Keratinocyte (primary cell): ENCODE results near the gene CCDC74A. TPM values are rescaled to one million over a fixed set of nuclear protein-coding genes. Genes with fewer than 3 reads are reported as not detected.
"Not testable (repeated sequence)": the region's sequence is repeated elsewhere in the genome, so short reads cannot be mapped to it uniquely, and the experiment has no call there.

Source experiments
- DNase-seq: peaks from one replicate; pipeline ENCODE4 v3.0.0-alpha.2; 2011; ENCODE audit warnings: low read depth, missing footprints, low spot score
- FAIRE-seq: peaks from 2 replicates; lab custom pipeline; 2011; peaks lifted over from hg19 to GRCh38; lab: Jason Lieb, UNC
- H2AFZ ChIP-seq: 2 replicates; pipeline ENCODE4 v1.6.0; 2012; ENCODE audit warnings: low read length, control low read depth, inconsistent platforms; ENCODE audit not compliant: control insufficient read depth
- H3K27ac ChIP-seq: 2 replicates; pipeline ENCODE4 v1.5.1; 2011; ENCODE audit warnings: low read length; ENCODE audit not compliant: control insufficient read depth, insufficient read depth
- H3K27me3 ChIP-seq: 3 replicates; pipeline ENCODE4 v1.6.0; 2011; ENCODE audit warnings: low read length; ENCODE audit not compliant: control insufficient read depth, insufficient read depth; ENCODE audit errors: extremely low read depth
- H3K36me3 ChIP-seq, 2 experiments: 2 replicates in 1 of 2; 3 replicates in 1 of 2; pipeline ENCODE4 v1.5.1; 2011; ENCODE audit warnings: low read length in 2 of 2, mild to moderate bottlenecking in 1 of 2; ENCODE audit not compliant: control insufficient read depth in 2 of 2, insufficient read depth in 2 of 2; ENCODE audit errors: extremely low read depth in 1 of 2
- H3K4me1 ChIP-seq: 3 replicates; pipeline ENCODE4 v1.5.1; 2011; ENCODE audit warnings: low read length; ENCODE audit not compliant: control insufficient read depth, insufficient read depth; ENCODE audit errors: extremely low read depth
- H3K4me2 ChIP-seq: 3 replicates; pipeline ENCODE4 v1.6.0; 2011; ENCODE audit warnings: low read depth, low read length; ENCODE audit not compliant: control insufficient read depth, insufficient read depth; ENCODE audit errors: extremely low read depth
- H3K4me3 ChIP-seq, 3 experiments: fragments of 200-600 bp in 1 of 3; sonication (generic) in 1 of 3; 2 replicates in 2 of 3; 3 replicates in 1 of 3; pipeline ENCODE4 v1.5.1; 2011 to 2016; ENCODE audit warnings: low read length in 3 of 3, mild to moderate bottlenecking in 3 of 3, control low read depth in 2 of 3, inconsistent platforms in 1 of 3, low read depth in 1 of 3, mixed read lengths in 1 of 3, mixed run types in 1 of 3, moderate library complexity in 1 of 3; ENCODE audit not compliant: control insufficient read depth in 2 of 3, insufficient read depth in 2 of 3; ENCODE audit errors: extremely low read depth in 1 of 3
- H3K79me2 ChIP-seq: 2 replicates; pipeline ENCODE4 v1.6.0; 2012; ENCODE audit warnings: low read length; ENCODE audit not compliant: control insufficient read depth, insufficient read depth
- H3K9ac ChIP-seq: 3 replicates; pipeline ENCODE4 v1.6.0; 2011; ENCODE audit warnings: low read length; ENCODE audit not compliant: control insufficient read depth, insufficient read depth; ENCODE audit errors: extremely low read depth
- H3K9me1 ChIP-seq: 3 replicates; pipeline ENCODE4 v1.6.0; 2011; ENCODE audit warnings: low read length; ENCODE audit not compliant: control insufficient read depth, insufficient read depth; ENCODE audit errors: extremely low read depth
- H3K9me3 ChIP-seq: 2 replicates; pipeline ENCODE4 v1.5.1; 2012; ENCODE audit warnings: low read depth, low read length; ENCODE audit not compliant: control insufficient read depth
- H4K20me1 ChIP-seq: 3 replicates; pipeline ENCODE4 v1.6.0; 2011; ENCODE audit warnings: low read length; ENCODE audit not compliant: control insufficient read depth, insufficient read depth; ENCODE audit errors: extremely low read depth
- CTCF ChIP-seq, 3 experiments: IDR thresholded peaks in 1 of 3; conservative IDR thresholded peaks in 1 of 3; optimal IDR thresholded peaks in 1 of 3; 2 replicates in 2 of 3; 3 replicates in 1 of 3; pipeline versions ENCODE3 to v1.5.1; 2011; ENCODE audit warnings: low read length in 3 of 3, mild to moderate bottlenecking in 3 of 3, moderate library complexity in 2 of 3, control low read depth in 1 of 3, inconsistent platforms in 1 of 3; ENCODE audit not compliant: insufficient read depth in 2 of 3; ENCODE audit errors: extremely low read depth in 1 of 3
- EZH2 ChIP-seq: IDR thresholded peaks from one replicate; pipeline ENCODE4 v1.6.1; 2012; ENCODE audit warnings: inconsistent platforms, mild to moderate bottlenecking, low read length, moderate library complexity
- dilution Hi-C: fragments of 300-500 bp; cut with MboI; formaldehyde crosslinking; loops from one replicate; pipeline ENCODE4 v1.7.0; 2020; ENCODE audit warnings: low sequenced_read_pairs; ENCODE audit not compliant: extremely low pct_ligation_motif_present
- polyA plus RNA-seq, 5 experiments: library from polyadenylated mRNA; depleted of rRNA in 3 of 5; stranded (reverse) in 3 of 5; stranded (forward) in 1 of 5; unstranded in 1 of 5; fragments of >200 nt; gene quantifications; 1 replicate in 1 of 5; 2 replicates in 3 of 5; 3 replicates in 1 of 5; pipeline versions ENCODE4 v1.2.1 to v1.2.3, GENCODE V29; 2011 to 2012; ENCODE audit warnings: missing spikeins in 2 of 5, low read depth in 1 of 5, low replicate concordance in 1 of 5

Gene CCDC74A
- polyA plus RNA-seq, 1 donor (not counting 4 experiments of a cell fraction or from before 2014, with no cell fraction given), result 4.3 TPM

GRCh38 chr2:131514408-131515166 lies 13.1 kb upstream of the CCDC74A start:
- H3K4me3 ChIP-seq, H2AFZ ChIP-seq, H3K9me1 ChIP-seq, H3K79me2 ChIP-seq, H3K27me3 ChIP-seq, H4K20me1 ChIP-seq, H3K4me2 ChIP-seq, H3K36me3 ChIP-seq, dilution Hi-C loops, H3K27ac ChIP-seq, H3K9ac ChIP-seq, H3K4me1 ChIP-seq, H3K9me3 ChIP-seq, DNase-seq: not testable (repeated sequence)
- FAIRE-seq, result peak; percentile 13

GRCh38 chr2:131515235-131515634 lies 12.5 kb upstream of the CCDC74A start:
- H3K36me3 ChIP-seq, H3K27ac ChIP-seq, H3K79me2 ChIP-seq, H4K20me1 ChIP-seq, H3K9me1 ChIP-seq, H3K4me3 ChIP-seq, H3K4me2 ChIP-seq, H3K4me1 ChIP-seq, H3K9ac ChIP-seq, FAIRE-seq, H3K9me3 ChIP-seq, H2AFZ ChIP-seq, H3K27me3 ChIP-seq, DNase-seq, dilution Hi-C loops: not testable (repeated sequence)

GRCh38 chr2:131516011-131516410 lies 11.7 kb upstream of the CCDC74A start:
- Histone ChIP-seq H3K36me3 (peaks cover 0 to 5% of the 10 kb centered on the region in 2 experiments), H3K9me3 (no peaks in the 10 kb centered on the region), H4K20me1 (no peaks in the 10 kb centered on the region), H3K9ac (no peak overlapping the region), H3K4me3 (no peak overlapping the region), H3K27ac (no peak overlapping the region), H3K4me1 (no peaks in the 10 kb centered on the region), H3K27me3 (no peaks in the 10 kb centered on the region), H2AFZ (no peak overlapping the region), H3K79me2 (no peaks in the 10 kb centered on the region), H3K9me1 (no peaks in the 10 kb centered on the region), H3K4me2 (no peak overlapping the region)
- DNase-seq (no peak), FAIRE-seq (no peak)
- TF ChIP-seq CTCF (optimal IDR thresholded peaks at IDR 0.05 in 1 of 3, IDR thresholded peaks at IDR 0.05 in 1 of 3, conservative IDR thresholded peaks at IDR 0.05 in 1 of 3; ENCODE audit: extremely low read depth in 1 of 3, insufficient read depth in 2 of 3, low read length in 3 of 3) (no peak), EZH2 (no peak)
- dilution Hi-C loops, result no loop called here
